GM23338 (cell line): ENCODE measurements around the gene KLRG1. TPM values are rescaled to one million over a fixed set of nuclear protein-coding genes. Genes with fewer than 3 reads are reported as not detected.

Experiments
- ATAC-seq: fragments of 200-7000 bp; cut with Tn5 transposase; 3 replicates; pipeline ENCODE4 v1.9.1; 2020
- DNase-seq: peaks from one replicate; pipeline ENCODE4 v3.0.0-alpha.2; 2015; ENCODE audit warnings: low spot score
- H2AFZ ChIP-seq: fragments of 200-600 bp; sonication (generic); 2 replicates; pipeline ENCODE4 v1.8.0; 2016; ENCODE audit warnings: antibody characterized with exemption, mild to moderate bottlenecking, moderate library complexity
- H3F3A ChIP-seq: fragments of 200-600 bp; sonication (generic); replicated peaks from 2 replicates; pipeline ENCODE4 v1.8.0; 2017; ENCODE audit warnings: antibody characterized with exemption, mixed run types, low read depth
- H3K27ac ChIP-seq: fragments of 200-600 bp; sonication (generic); 2 replicates; pipeline ENCODE4 v1.6.1; 2016; ENCODE audit warnings: low read depth
- H3K27me3 ChIP-seq: fragments of 200-600 bp; sonication (generic); 2 replicates; pipeline ENCODE4 v1.8.0; 2016; ENCODE audit warnings: mild to moderate bottlenecking, mixed run types, moderate library complexity; ENCODE audit not compliant: insufficient read depth
- H3K36me3 ChIP-seq: fragments of 200-600 bp; sonication (generic); 2 replicates; pipeline ENCODE4 v1.8.0; 2016; ENCODE audit warnings: mild to moderate bottlenecking; ENCODE audit not compliant: insufficient read depth
- H3K4me1 ChIP-seq: fragments of 200-600 bp; sonication (generic); 2 replicates; pipeline ENCODE4 v1.8.0; 2016; ENCODE audit warnings: mild to moderate bottlenecking, moderate library complexity; ENCODE audit not compliant: insufficient read depth
- H3K4me2 ChIP-seq: fragments of 200-600 bp; sonication (generic); 2 replicates; pipeline ENCODE4 v1.7.1; 2017; ENCODE audit warnings: mixed run types
- H3K4me3 ChIP-seq: fragments of 200-600 bp; sonication (generic); 2 replicates; pipeline ENCODE4 v1.6.1; 2016; ENCODE audit warnings: mixed run types
- H3K79me2 ChIP-seq: fragments of 200-600 bp; sonication (generic); replicated peaks from 2 replicates; pipeline ENCODE4 v1.8.0; 2017; ENCODE audit warnings: mild to moderate bottlenecking; ENCODE audit not compliant: insufficient read depth
- H3K9me2 ChIP-seq: fragments of 200-600 bp; sonication (generic); 2 replicates; pipeline ENCODE4 v1.8.0; 2017; ENCODE audit not compliant: insufficient read depth
- H4K20me1 ChIP-seq: fragments of 200-600 bp; sonication (generic); replicated peaks from 2 replicates; pipeline ENCODE4 v1.8.0; 2017; ENCODE audit warnings: mild to moderate bottlenecking; ENCODE audit not compliant: insufficient read depth
- H3K27ac Mint-ChIP-seq: 2 replicates; pipeline ENCODE4 v1.8.0; 2020; ENCODE audit warnings: inconsistent platforms, mild to moderate bottlenecking, moderate library complexity, mixed read lengths
- H3K27me3 Mint-ChIP-seq: 3 replicates; pipeline ENCODE4 v1.8.0; 2022; ENCODE audit warnings: low read depth, mild to moderate bottlenecking, moderate library complexity, mixed read lengths, inconsistent platforms; ENCODE audit not compliant: insufficient read depth, poor library complexity
- H3K36me3 Mint-ChIP-seq: 3 replicates; pipeline ENCODE4 v1.8.0; 2021; ENCODE audit warnings: low read depth, mild to moderate bottlenecking, inconsistent platforms, moderate library complexity, mixed read lengths
- H3K4me1 Mint-ChIP-seq: 3 replicates; pipeline ENCODE4 v1.8.0; 2020; ENCODE audit warnings: mild to moderate bottlenecking, inconsistent platforms, mixed read lengths
- H3K4me3 Mint-ChIP-seq: 3 replicates; pipeline ENCODE4 v1.8.0; 2021; ENCODE audit warnings: moderate library complexity, mild to moderate bottlenecking, inconsistent platforms, mixed read lengths
- H3K9me3 Mint-ChIP-seq: 3 replicates; pipeline ENCODE4 v1.8.0; 2020; ENCODE audit warnings: moderate library complexity, mild to moderate bottlenecking, inconsistent platforms, mixed read lengths
- CREB1 ChIP-seq: fragments of 250-450 bp; sonication (Bioruptor Pico); IDR thresholded peaks from 2 replicates; pipeline ENCODE4 v1.5.0; 2020; ENCODE audit warnings: low read depth, mild to moderate bottlenecking, moderate library complexity
- EZH2 ChIP-seq: fragments of 200-600 bp; sonication (generic); IDR thresholded peaks from one replicate; pipeline ENCODE4 v1.8.0; 2017; ENCODE audit warnings: antibody characterized with exemption, mild to moderate bottlenecking, low read depth; ENCODE audit not compliant: unreplicated experiment
- EZH2phosphoT487 ChIP-seq: fragments of 200-600 bp; sonication (generic); IDR thresholded peaks from one replicate; pipeline ENCODE4 v1.8.1; 2018; ENCODE audit warnings: antibody characterized with exemption; ENCODE audit not compliant: unreplicated experiment
- JUNB ChIP-seq: IDR thresholded peaks from one replicate; pipeline ENCODE4 v1.6.1; 2016; ENCODE audit warnings: antibody characterized with exemption; ENCODE audit not compliant: unreplicated experiment
- NANOG ChIP-seq: IDR thresholded peaks from 2 replicates; pipeline ENCODE4 v1.6.1; 2016; ENCODE audit warnings: antibody characterized with exemption, borderline replicate concordance
- POLR2AphosphoS5 ChIP-seq: IDR thresholded peaks from 2 replicates; pipeline ENCODE4 v1.6.1; 2016; ENCODE audit warnings: antibody characterized with exemption, low read depth
- STAT1 ChIP-seq: IDR thresholded peaks from one replicate; pipeline ENCODE4 v1.6.1; 2016; ENCODE audit warnings: antibody characterized with exemption; ENCODE audit not compliant: unreplicated experiment
- ZNF114 ChIP-seq: fragments of 250-450 bp; sonication (Bioruptor Pico); IDR thresholded peaks from 2 replicates; pipeline ENCODE4 v1.5.0; 2020; ENCODE audit warnings: mild to moderate bottlenecking, moderate library complexity
- ZNF331 ChIP-seq: fragments of 250-450 bp; sonication (Bioruptor Pico); IDR thresholded peaks from 2 replicates; pipeline ENCODE4 v1.5.0; 2020; ENCODE audit warnings: low read depth, mild to moderate bottlenecking, moderate library complexity
- polyA plus RNA-seq: library from polyadenylated mRNA; unstranded; fragments of >200 nt; fragmentation: Nextera tagmentation; extraction: Ambion mirVana; gene quantifications from 2 replicates; pipeline ENCODE4 v1.2.1, GENCODE V29; 2016
- total RNA-seq: library from RNA; depleted of rRNA; stranded (reverse); fragments of >200 nt; shearing (Covaris generic); gene quantifications from 2 replicates; pipeline ENCODE4 v1.2.3, GENCODE V29; 2014
- TF ChIP-seq, protein P1 (sequence below): IDR thresholded peaks from 2 replicates; pipeline ENCODE4 v1.6.1; 2016; ENCODE audit warnings: antibody characterized with exemption
- TF ChIP-seq, protein P2 (sequence below): fragments of 250-450 bp; sonication (Bioruptor Pico); IDR thresholded peaks from 2 replicates; pipeline ENCODE4 v1.5.0; 2020; ENCODE audit warnings: mild to moderate bottlenecking, moderate library complexity
- TF ChIP-seq, protein P3 (sequence below), 2 experiments: fragments of 200-600 bp in 1 of 2; sonication (generic) in 1 of 2; conservative IDR thresholded peaks; 2 replicates each; pipeline versions ENCODE4 v1.5.1 to v1.6.1; 2016 to 2017; ENCODE audit warnings: antibody characterized with exemption in 2 of 2, low read depth in 2 of 2, mild to moderate bottlenecking in 2 of 2, moderate library complexity in 1 of 2

The KLRG1 gene
- total and polyA plus RNA-seq, 2 experiments from 2014 or later, result 5.1 to 7.9 TPM

DNA sequence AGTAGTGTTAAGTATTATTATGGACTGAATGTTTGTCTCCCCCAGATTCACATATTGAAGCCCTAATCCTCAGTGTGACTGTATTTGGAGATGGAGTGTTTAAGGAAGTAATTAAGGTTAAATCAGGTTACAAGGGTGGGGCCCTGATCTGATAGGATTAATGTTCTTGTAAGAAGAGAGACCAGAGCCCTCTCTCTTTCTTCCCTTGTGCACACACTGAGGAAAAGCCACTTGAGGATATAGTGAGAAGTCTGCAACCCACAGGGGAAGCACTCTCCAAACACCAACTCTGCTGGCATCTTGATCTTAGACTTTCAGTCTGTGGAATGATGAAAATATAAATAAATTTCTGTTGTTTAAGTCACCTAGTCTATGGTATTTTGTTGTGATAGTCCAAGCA is 2.2 kb upstream of the KLRG1 start:
- H3K79me2 ChIP-seq, result no peaks in the 10 kb centered on the region
- ATAC-seq (no peak), DNase-seq (no peak)
- H3K4me2 ChIP-seq, result no peak overlapping the region
- Mint-ChIP-seq H3K4me3 (no peak overlapping the region), H3K27ac (no peak overlapping the region), H3K36me3 (no peaks in the 10 kb centered on the region), H3K4me1 (no peaks in the 10 kb centered on the region), H3K27me3 (no peaks in the 10 kb centered on the region), H3K9me3 (no peaks in the 10 kb centered on the region)
- H3K4me3 ChIP-seq, result no peak overlapping the region
- H3F3A ChIP-seq, result no peaks in the 10 kb centered on the region
- TF ChIP-seq NANOG (no peak), JUNB (no peak), ZNF331 (CRISPR knock-in tag) (no peak), CREB1 (CRISPR knock-in tag) (no peak), ZNF114 (no peak)
- H3K27ac ChIP-seq, result no peak overlapping the region
- no peaks in the 10 kb centered on the region for H3K9me2 ChIP-seq
- no peaks in the 10 kb centered on the region for H3K4me1 ChIP-seq
- no peaks in the 10 kb centered on the region for H3K27me3 ChIP-seq
- no peaks in the 10 kb centered on the region for H3K36me3 ChIP-seq
- no peaks in the 10 kb centered on the region for H4K20me1 ChIP-seq
- H2AFZ ChIP-seq, result no peak overlapping the region

DNA sequence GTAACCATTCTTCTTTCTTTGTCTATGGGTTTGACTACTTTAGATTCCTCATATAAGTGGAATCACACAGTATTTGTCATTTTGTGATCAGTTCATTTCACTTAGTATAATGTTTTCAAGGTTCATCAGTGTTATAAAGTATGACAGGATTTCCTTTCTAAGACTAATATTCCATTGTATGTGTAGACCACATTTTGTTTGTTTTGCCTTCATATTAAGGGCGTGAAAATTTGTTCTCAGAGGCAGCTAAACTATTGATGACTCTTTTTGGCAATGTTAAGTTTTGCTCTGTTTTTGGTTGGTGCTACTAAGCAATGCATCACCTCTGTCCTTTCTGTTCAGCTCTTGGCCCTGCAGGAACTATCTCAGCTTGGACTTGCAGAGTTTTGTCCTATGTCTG is 1.7 kb upstream of the KLRG1 start:
- DNase-seq (no peak), ATAC-seq (no peak)
- no peaks in the 10 kb centered on the region for H3K4me1 ChIP-seq
- H3K4me2 ChIP-seq, result no peak overlapping the region
- H3F3A ChIP-seq, result no peaks in the 10 kb centered on the region
- H3K9me2 ChIP-seq, result no peaks in the 10 kb centered on the region
- H3K4me1 Mint-ChIP-seq, result no peaks in the 10 kb centered on the region
- no peaks in the 10 kb centered on the region for H3K36me3 ChIP-seq
- H3K4me3 Mint-ChIP-seq, result no peak overlapping the region
- no peak overlapping the region for H3K27ac Mint-ChIP-seq
- no peaks in the 10 kb centered on the region for H3K36me3 Mint-ChIP-seq
- no peak overlapping the region for H3K27ac ChIP-seq
- H3K27me3 Mint-ChIP-seq, result no peaks in the 10 kb centered on the region
- H3K4me3 ChIP-seq, result no peak overlapping the region
- no peaks in the 10 kb centered on the region for H3K79me2 ChIP-seq
- H4K20me1 ChIP-seq, result no peaks in the 10 kb centered on the region
- no peak overlapping the region for H2AFZ ChIP-seq
- no peaks in the 10 kb centered on the region for H3K9me3 Mint-ChIP-seq
- no peaks in the 10 kb centered on the region for H3K27me3 ChIP-seq
- TF ChIP-seq, protein P1, sequence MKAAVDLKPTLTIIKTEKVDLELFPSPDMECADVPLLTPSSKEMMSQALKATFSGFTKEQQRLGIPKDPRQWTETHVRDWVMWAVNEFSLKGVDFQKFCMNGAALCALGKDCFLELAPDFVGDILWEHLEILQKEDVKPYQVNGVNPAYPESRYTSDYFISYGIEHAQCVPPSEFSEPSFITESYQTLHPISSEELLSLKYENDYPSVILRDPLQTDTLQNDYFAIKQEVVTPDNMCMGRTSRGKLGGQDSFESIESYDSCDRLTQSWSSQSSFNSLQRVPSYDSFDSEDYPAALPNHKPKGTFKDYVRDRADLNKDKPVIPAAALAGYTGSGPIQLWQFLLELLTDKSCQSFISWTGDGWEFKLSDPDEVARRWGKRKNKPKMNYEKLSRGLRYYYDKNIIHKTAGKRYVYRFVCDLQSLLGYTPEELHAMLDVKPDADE, result no peak
- TF ChIP-seq STAT1 (no peak), NANOG (no peak), EZH2 (no peak), POLR2AphosphoS5 (no peak), EZH2phosphoT487 (no peak), JUNB (no peak), CREB1 (CRISPR knock-in tag) (no peak)
- TF ChIP-seq, protein P2, sequence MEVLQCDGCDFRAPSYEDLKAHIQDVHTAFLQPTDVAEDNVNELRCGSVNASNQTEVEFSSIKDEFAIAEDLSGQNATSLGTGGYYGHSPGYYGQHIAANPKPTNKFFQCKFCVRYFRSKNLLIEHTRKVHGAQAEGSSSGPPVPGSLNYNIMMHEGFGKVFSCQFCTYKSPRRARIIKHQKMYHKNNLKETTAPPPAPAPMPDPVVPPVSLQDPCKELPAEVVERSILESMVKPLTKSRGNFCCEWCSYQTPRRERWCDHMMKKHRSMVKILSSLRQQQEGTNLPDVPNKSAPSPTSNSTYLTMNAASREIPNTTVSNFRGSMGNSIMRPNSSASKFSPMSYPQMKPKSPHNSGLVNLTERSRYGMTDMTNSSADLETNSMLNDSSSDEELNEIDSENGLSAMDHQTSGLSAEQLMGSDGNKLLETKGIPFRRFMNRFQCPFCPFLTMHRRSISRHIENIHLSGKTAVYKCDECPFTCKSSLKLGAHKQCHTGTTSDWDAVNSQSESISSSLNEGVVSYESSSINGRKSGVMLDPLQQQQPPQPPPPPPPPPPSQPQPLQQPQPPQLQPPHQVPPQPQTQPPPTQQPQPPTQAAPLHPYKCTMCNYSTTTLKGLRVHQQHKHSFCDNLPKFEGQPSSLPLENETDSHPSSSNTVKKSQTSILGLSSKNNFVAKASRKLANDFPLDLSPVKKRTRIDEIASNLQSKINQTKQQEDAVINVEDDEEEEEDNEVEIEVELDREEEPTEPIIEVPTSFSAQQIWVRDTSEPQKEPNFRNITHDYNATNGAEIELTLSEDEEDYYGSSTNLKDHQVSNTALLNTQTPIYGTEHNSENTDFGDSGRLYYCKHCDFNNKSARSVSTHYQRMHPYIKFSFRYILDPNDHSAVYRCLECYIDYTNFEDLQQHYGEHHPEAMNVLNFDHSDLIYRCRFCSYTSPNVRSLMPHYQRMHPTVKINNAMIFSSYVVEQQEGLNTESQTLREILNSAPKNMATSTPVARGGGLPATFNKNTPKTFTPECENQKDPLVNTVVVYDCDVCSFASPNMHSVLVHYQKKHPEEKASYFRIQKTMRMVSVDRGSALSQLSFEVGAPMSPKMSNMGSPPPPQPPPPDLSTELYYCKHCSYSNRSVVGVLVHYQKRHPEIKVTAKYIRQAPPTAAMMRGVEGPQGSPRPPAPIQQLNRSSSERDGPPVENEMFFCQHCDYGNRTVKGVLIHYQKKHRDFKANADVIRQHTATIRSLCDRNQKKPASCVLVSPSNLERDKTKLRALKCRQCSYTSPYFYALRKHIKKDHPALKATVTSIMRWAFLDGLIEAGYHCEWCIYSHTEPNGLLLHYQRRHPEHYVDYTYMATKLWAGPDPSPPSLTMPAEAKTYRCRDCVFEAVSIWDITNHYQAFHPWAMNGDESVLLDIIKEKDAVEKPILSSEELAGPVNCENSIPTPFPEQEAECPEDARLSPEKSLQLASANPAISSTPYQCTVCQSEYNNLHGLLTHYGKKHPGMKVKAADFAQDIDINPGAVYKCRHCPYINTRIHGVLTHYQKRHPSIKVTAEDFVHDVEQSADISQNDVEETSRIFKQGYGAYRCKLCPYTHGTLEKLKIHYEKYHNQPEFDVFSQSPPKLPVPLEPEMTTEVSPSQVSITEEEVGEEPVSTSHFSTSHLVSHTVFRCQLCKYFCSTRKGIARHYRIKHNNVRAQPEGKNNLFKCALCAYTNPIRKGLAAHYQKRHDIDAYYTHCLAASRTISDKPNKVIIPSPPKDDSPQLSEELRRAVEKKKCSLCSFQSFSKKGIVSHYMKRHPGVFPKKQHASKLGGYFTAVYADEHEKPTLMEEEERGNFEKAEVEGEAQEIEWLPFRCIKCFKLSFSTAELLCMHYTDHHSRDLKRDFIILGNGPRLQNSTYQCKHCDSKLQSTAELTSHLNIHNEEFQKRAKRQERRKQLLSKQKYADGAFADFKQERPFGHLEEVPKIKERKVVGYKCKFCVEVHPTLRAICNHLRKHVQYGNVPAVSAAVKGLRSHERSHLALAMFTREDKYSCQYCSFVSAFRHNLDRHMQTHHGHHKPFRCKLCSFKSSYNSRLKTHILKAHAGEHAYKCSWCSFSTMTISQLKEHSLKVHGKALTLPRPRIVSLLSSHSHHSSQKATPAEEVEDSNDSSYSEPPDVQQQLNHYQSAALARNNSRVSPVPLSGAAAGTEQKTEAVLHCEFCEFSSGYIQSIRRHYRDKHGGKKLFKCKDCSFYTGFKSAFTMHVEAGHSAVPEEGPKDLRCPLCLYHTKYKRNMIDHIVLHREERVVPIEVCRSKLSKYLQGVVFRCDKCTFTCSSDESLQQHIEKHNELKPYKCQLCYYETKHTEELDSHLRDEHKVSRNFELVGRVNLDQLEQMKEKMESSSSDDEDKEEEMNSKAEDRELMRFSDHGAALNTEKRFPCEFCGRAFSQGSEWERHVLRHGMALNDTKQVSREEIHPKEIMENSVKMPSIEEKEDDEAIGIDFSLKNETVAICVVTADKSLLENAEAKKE (CRISPR knock-in tag), result no peak
- TF ChIP-seq, protein P3, sequence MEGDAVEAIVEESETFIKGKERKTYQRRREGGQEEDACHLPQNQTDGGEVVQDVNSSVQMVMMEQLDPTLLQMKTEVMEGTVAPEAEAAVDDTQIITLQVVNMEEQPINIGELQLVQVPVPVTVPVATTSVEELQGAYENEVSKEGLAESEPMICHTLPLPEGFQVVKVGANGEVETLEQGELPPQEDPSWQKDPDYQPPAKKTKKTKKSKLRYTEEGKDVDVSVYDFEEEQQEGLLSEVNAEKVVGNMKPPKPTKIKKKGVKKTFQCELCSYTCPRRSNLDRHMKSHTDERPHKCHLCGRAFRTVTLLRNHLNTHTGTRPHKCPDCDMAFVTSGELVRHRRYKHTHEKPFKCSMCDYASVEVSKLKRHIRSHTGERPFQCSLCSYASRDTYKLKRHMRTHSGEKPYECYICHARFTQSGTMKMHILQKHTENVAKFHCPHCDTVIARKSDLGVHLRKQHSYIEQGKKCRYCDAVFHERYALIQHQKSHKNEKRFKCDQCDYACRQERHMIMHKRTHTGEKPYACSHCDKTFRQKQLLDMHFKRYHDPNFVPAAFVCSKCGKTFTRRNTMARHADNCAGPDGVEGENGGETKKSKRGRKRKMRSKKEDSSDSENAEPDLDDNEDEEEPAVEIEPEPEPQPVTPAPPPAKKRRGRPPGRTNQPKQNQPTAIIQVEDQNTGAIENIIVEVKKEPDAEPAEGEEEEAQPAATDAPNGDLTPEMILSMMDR (conservative IDR thresholded peaks at IDR 0.05; ENCODE audit: low read depth in 2 of 2), result no peak
